ENCODE results near the gene KMT2C. TPM values are rescaled to one million over a fixed set of nuclear protein-coding genes. Genes with fewer than 3 reads are reported as not detected.

Gene KMT2C
- total and polyA plus RNA-seq, 10 of the 15 experiments (the other 5 are each of a cell fraction or from before 2014, with no cell fraction given): 3.3 to 45.2 (median 19.2) TPM

DNA sequence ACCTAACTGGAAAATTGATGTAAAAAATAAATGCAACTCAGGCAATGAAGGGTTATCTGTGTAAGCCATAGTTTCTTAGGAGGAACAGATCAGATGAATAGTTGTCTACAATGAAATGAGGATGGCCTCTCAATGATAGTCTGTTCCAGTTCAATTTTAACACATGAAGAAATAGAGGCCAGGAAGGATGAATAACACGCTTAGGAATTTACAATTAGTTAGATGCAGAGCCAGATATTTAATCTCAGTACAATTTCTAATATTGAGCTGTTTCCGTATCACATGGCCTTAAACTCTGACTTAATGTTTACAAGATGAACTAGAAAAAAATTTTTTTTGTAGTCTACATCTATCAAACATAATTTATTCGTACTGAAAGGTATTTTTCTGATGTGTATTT is 233.7 kb downstream of the KMT2C start:
- ChIA-PET SMC1A (ENCODE audit: uncharacterized antibody, unreplicated experiment) (interaction anchor here (0.7 to 1.6 kb wide), 3 partner anchors 9 to 118 kb away, joined by 3 to 4 read pairs (median 3); no protein-coding TSS in a partner anchor), CTCF (no interaction called here), RAD21 (ENCODE audit: unreplicated experiment) (no interaction called here), POLR2A (interaction anchor here (1.1 kb wide), 1 partner anchor 15 kb away, joined by 7 read pairs; no protein-coding TSS in a partner anchor)
- ATAC-seq (no peak), FAIRE-seq (no peak), DNase-seq (ENCODE audit: low read depth, low spot score) (no peak)
- Histone ChIP-seq H3K9me3 (replicated peaks; ENCODE audit: control insufficient read depth, insufficient read depth, low read length) (no peaks in the 10 kb centered on the region), H3K9ac (ENCODE audit: control insufficient read depth, insufficient read depth, low read length) (no peak overlapping the region), H3K27ac (ENCODE audit: control insufficient read depth, insufficient read depth) (no peak overlapping the region), H3K4me2 (ENCODE audit: control insufficient read depth, insufficient read depth) (no peak overlapping the region), H3K4me1 (ENCODE audit: control insufficient read depth, insufficient read depth, low read length) (no peaks in the 10 kb centered on the region), H3K27me3 (replicated peaks in 1 of 2; ENCODE audit: control insufficient read depth in 2 of 2, insufficient read depth in 2 of 2, low read length in 1 of 2) (no peaks in the 10 kb centered on the region), H3K4me3 (no peak overlapping the region), H3K79me2 (ENCODE audit: control insufficient read depth, insufficient read depth, low read length) (no peaks in the 10 kb centered on the region), H3K36me3 (ENCODE audit: control insufficient read depth in 2 of 2, insufficient read depth in 2 of 2, low read length in 1 of 2) (peaks cover 0 to 10% of the 10 kb centered on the region in 2 experiments; a peak in 3 of 4 replicates), H2AFZ (ENCODE audit: control insufficient read depth, low read depth, low read length) (no peak overlapping the region), H4K20me1 (ENCODE audit: control insufficient read depth, insufficient read depth) (no peaks in the 10 kb centered on the region)
- 96% methylated on average over 3 of the region's 3 CpGs for WGBS (ENCODE audit: insufficient coverage, insufficient replicate concordance, low lambda C conversion rate, missing lambda C conversion rate)
- TF ChIP-seq HDGF (IDR thresholded peaks at IDR 0.05): no peak
- TF ChIP-seq, protein P1, sequence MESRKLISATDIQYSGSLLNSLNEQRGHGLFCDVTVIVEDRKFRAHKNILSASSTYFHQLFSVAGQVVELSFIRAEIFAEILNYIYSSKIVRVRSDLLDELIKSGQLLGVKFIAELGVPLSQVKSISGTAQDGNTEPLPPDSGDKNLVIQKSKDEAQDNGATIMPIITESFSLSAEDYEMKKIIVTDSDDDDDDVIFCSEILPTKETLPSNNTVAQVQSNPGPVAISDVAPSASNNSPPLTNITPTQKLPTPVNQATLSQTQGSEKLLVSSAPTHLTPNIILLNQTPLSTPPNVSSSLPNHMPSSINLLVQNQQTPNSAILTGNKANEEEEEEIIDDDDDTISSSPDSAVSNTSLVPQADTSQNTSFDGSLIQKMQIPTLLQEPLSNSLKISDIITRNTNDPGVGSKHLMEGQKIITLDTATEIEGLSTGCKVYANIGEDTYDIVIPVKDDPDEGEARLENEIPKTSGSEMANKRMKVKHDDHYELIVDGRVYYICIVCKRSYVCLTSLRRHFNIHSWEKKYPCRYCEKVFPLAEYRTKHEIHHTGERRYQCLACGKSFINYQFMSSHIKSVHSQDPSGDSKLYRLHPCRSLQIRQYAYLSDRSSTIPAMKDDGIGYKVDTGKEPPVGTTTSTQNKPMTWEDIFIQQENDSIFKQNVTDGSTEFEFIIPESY (IDR thresholded peaks at IDR 0.05): no peak
- no peak for TF ChIP-seq NFYB (IDR thresholded peaks at IDR 0.05; ENCODE audit: insufficient read depth, low read depth, low read length)
- TF ChIP-seq, protein P2, sequence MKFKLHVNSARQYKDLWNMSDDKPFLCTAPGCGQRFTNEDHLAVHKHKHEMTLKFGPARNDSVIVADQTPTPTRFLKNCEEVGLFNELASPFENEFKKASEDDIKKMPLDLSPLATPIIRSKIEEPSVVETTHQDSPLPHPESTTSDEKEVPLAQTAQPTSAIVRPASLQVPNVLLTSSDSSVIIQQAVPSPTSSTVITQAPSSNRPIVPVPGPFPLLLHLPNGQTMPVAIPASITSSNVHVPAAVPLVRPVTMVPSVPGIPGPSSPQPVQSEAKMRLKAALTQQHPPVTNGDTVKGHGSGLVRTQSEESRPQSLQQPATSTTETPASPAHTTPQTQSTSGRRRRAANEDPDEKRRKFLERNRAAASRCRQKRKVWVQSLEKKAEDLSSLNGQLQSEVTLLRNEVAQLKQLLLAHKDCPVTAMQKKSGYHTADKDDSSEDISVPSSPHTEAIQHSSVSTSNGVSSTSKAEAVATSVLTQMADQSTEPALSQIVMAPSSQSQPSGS (IDR thresholded peaks at IDR 0.05; ENCODE audit: low read length): no peak
- TF ChIP-seq BACH1 (IDR thresholded peaks at IDR 0.05; ENCODE audit: borderline replicate concordance): no peak
- no peak for TF ChIP-seq IRF4 (IDR thresholded peaks at IDR 0.05; ENCODE audit: low read depth, low read length)
- no peak for TF ChIP-seq TCF7 (IDR thresholded peaks at IDR 0.05; ENCODE audit: borderline replicate concordance)
- TF ChIP-seq, protein P3, sequence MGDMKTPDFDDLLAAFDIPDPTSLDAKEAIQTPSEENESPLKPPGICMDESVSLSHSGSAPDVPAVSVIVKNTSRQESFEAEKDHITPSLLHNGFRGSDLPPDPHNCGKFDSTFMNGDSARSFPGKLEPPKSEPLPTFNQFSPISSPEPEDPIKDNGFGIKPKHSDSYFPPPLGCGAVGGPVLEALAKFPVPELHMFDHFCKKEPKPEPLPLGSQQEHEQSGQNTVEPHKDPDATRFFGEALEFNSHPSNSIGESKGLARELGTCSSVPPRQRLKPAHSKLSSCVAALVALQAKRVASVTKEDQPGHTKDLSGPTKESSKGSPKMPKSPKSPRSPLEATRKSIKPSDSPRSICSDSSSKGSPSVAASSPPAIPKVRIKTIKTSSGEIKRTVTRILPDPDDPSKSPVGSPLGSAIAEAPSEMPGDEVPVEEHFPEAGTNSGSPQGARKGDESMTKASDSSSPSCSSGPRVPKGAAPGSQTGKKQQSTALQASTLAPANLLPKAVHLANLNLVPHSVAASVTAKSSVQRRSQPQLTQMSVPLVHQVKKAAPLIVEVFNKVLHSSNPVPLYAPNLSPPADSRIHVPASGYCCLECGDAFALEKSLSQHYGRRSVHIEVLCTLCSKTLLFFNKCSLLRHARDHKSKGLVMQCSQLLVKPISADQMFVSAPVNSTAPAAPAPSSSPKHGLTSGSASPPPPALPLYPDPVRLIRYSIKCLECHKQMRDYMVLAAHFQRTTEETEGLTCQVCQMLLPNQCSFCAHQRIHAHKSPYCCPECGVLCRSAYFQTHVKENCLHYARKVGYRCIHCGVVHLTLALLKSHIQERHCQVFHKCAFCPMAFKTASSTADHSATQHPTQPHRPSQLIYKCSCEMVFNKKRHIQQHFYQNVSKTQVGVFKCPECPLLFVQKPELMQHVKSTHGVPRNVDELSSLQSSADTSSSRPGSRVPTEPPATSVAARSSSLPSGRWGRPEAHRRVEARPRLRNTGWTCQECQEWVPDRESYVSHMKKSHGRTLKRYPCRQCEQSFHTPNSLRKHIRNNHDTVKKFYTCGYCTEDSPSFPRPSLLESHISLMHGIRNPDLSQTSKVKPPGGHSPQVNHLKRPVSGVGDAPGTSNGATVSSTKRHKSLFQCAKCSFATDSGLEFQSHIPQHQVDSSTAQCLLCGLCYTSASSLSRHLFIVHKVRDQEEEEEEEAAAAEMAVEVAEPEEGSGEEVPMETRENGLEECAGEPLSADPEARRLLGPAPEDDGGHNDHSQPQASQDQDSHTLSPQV (IDR thresholded peaks at IDR 0.05): no peak
- TF ChIP-seq HDAC2 (IDR thresholded peaks at IDR 0.05): no peak
- TF ChIP-seq, protein P4, sequence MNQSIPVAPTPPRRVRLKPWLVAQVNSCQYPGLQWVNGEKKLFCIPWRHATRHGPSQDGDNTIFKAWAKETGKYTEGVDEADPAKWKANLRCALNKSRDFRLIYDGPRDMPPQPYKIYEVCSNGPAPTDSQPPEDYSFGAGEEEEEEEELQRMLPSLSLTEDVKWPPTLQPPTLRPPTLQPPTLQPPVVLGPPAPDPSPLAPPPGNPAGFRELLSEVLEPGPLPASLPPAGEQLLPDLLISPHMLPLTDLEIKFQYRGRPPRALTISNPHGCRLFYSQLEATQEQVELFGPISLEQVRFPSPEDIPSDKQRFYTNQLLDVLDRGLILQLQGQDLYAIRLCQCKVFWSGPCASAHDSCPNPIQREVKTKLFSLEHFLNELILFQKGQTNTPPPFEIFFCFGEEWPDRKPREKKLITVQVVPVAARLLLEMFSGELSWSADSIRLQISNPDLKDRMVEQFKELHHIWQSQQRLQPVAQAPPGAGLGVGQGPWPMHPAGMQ (IDR thresholded peaks at IDR 0.05; ENCODE audit: borderline replicate concordance): no peak
- TF ChIP-seq YBX1 (IDR thresholded peaks at IDR 0.05): no peak
- no peak for TF ChIP-seq CBX3 (IDR thresholded peaks at IDR 0.05; ENCODE audit: borderline replicate concordance, low read depth)
- TF ChIP-seq MEF2A (IDR thresholded peaks at IDR 0.05; ENCODE audit: insufficient read depth, low read depth, low read length): no peak
- no peak for TF ChIP-seq SRF (IDR thresholded peaks at IDR 0.05; ENCODE audit: low read depth in 2 of 2, low read length in 2 of 2)
- no peak for TF ChIP-seq ASH2L (IDR thresholded peaks at IDR 0.05; ENCODE audit: borderline replicate concordance, low read depth)
- BruUV-seq (replicated peaks): no TSS peak
- intact Hi-C loops (cut with micrococcal nuclease; ENCODE audit: unreplicated experiment) (no loop called here), in situ Hi-C loops (cut with MboI) (no loop called here)

Measured in GM12878 (cell line).